ENCODE measurements around the gene CNTNAP5.

The CNTNAP5 gene

DNA sequence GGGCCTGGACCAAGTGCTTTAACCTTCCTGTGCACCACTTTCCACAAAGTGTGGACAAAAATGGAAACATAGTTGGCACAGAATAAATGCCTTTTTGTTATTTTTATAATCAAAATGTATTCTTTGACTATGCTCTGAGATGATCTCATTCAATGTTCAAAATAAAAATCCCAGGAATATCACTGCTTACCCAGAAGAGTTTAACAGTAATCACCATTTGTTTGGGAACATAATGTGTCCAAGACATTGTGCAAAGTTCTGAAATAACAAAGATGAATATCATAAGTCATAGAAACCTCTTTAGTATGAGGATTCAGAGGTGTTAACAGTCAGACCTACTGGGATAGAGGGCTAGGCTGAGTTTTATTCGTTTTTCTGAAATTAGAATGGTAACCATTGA lies 668.1 kb downstream of the CNTNAP5 start:
- DNase-seq (ENCODE audit: low read depth): no peak

DNA sequence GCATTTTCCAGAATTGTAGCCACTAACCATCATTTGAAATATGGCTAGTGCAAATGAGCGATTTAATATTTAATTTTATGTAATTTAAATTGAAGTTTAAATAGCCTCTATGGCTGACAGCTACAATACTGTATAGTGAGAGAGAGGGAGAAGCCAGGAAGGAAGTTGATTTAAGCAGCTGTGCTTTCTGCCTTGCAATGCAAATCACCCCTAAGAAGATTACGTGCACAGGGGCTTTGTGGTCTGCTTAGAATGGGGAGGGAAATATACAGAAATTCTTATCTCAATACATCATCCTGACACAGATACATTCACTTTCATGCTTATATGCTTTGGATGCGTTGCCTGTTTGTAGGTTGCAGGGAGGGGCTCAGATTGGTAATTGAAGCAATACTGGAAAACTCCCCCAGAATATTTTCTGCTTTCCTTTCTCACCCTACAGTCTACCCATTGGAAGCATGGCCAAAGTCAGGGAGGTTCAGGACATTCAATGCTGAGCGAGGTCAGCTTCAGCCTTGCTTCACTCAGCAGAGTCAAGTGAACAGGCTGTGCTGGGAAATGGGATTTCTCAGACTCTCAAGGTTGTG lies 674.0 kb downstream of the CNTNAP5 start:
- no peak for DNase-seq (ENCODE audit: low read depth)

DNA sequence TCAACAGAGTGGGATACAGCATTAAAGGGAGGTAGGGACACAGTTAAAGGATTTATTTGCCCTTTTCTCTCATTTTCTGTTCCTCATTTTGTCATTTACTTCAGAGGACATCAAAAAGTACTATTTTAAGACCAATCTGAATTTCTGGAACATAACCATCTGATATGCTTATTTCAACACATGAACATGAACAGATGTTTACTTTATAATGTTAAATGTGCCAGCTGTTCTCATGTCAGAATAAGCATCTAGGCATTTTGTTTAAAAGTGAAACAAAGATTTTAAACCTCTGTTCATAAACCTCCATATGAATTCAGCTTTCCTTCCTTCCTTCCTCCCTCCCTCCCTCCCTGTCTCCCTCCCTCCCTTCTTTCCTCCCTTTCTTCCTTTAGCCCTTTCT lies 677.7 kb downstream of the CNTNAP5 start:
- DNase-seq (ENCODE audit: low read depth): no peak

DNA sequence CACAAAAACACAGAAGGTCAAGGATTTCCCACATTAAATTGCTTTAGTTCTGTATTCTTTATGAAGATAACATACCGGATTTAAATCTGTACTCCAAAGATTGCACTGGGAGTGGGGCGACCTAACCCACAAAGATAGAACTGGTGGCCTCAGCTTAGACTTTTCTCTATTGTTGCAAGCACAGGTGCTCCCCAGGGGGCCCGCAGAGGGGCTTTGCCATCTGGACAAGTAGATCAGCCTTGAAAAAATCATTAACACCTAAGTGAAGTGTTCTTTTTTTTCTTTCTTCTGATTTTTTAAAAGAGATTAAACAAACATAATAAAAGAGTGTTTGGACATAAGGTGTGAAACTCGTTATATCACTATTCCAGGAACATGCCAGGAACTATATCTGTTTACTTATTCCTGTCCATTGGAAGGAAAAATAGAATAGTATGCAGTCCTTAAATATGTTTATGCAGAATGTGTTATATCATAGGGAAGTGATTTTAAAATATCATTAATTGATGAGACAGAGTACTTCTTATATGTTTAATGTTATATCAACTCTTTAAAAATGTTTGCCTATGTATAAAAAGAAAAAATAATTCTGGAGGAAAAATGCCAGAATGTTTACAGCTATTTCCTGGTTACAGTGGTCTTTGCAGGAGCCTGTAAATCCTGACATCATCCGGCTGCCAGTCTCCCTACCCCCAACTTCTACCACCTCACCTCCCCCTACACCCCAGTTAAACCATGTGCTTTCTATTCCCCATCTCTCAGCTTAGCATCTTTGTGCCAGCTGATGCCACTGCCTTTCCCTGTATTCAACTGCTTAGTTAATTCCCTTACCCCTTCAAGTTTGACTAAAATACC lies 679.2 kb downstream of the CNTNAP5 start:
- no peak for DNase-seq (ENCODE audit: low read depth)

DNA sequence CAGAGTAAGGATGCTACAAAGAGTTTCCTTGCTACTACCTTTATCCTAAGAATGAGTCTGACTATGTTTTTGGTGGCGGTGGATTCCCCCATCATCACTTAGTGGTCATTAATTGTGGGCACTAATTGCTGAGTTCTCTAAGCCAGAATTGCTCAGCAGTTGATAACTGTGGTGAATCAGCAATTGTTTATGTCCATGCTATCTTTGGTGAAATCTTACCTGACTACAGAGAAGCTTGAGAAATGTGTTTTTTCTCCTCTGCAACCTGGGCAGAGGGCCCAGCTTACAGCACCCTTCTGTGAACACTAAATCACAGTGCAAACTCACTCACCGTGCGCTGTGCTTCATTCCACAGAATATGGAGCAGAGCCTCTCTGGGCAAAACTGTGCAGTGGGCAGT lies 683.6 kb downstream of the CNTNAP5 start:
- DNase-seq (ENCODE audit: low read depth): no peak

DNA sequence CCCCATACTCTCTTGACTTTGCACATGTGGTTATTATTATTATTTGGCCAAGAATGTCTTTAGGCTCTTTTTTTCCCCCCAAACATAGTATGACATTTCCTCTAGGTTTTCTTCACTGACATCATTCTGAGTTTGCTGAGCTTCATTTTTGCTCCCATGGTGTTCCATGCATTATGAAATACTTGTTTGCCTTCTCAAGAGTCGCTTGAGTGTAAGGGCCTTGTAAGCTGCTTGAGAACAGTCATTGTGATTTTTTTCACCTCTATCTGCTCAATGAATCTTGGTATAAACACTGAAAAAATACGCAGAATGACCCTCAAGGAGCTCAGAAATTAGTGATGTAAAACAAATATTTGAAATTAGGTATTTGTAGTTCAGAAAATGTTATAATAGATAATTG lies 688.9 kb downstream of the CNTNAP5 start:
- no peak for DNase-seq (ENCODE audit: low read depth)

DNA sequence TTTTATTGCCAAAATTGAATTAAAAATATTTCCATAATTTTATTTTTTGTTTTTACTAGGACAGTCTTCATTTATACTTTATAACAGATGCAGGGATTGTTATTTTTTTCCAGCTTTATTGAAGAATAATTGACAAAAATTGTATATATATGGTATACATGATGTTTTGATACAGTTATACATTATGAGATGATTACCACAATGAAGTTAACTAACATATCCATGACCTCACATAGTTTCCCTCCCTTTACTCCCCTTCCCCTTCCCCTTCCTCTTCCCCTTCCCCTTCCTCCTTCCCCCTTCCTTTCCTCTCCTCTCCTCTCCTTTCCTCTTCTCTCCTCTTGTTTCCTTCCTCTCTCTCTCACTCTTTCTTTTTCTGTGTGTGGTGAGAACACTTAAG lies 700.1 kb downstream of the CNTNAP5 start:
- DNase-seq (ENCODE audit: low read depth): no peak

DNA sequence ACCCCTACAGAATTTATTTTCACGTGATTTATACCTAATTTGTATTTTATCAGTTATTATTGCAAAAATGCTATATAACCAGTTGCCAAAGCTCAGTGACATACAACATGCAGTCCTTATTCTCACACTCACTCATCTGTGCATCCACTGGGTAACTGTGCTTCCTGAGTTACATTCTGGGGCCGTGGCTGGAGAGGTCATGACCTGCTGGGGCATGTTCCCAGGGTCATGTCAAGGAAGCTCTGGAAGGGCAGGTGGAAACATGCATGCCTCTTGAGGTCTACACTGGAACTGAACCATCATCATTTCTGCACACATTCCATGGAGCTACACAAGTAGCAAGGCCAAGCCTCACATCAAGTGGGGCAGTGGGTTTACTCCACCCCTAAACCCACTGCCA lies 715.5 kb downstream of the CNTNAP5 start:
- DNase-seq (ENCODE audit: low read depth): no peak

DNA sequence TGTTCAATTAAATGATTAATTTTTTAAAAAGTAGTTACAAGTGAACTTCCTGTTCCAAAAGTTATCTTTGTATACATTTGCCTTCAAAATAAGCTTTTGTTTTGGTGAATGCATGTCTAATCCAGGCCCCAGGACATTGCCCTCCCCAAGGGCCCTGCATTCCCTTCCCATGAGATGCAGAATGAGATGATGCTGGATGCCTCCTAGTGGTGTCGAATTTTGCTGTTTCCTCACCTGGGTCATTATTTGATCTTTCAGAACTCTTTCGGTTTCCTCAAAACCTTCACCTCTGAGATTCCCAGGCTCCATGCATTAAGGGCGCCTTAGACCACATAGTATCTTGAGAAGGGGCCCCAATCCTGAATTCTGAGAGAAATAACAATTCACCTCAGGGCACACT lies 728.8 kb downstream of the CNTNAP5 start:
- no peak for DNase-seq (ENCODE audit: low read depth)

DNA sequence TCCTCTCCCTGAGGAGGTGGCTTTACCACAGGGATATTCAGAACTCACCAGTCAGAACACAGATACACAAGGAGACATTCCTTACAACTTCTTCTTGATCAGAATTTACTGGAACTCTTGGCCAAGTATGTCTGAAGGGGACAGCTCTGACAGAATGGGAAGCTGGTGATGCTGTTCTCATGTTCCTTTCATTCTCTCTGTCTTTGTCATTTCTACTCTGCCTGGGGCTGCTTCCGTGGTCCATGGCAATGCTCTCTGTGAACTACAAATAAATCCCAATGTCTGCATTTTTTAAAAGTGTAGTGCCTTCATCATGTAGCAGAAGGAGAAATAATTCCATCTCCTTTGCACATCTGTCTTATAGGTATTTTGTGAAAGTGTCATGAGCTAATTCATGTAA lies 730.3 kb downstream of the CNTNAP5 start:
- DNase-seq (ENCODE audit: low read depth): no peak

DNA sequence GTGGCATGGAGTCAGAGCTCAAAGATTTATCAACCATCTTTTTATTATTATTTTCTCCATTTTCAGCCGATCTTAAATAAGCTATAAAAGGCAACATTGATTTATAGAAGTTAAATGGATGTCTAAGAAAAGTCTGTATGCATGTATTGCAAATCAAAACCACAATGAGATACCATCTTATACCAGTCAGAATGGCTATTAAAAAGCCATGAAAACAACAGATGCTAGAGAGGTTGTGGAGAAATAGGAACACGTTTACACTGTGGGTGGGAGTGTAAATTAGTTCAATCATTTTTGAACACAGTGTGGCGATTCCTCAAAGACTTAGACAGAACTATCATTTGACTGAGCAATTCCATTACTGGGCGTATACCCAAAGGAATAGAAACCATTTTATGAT lies 731.0 kb downstream of the CNTNAP5 start:
- DNase-seq (ENCODE audit: low read depth): no peak

DNA sequence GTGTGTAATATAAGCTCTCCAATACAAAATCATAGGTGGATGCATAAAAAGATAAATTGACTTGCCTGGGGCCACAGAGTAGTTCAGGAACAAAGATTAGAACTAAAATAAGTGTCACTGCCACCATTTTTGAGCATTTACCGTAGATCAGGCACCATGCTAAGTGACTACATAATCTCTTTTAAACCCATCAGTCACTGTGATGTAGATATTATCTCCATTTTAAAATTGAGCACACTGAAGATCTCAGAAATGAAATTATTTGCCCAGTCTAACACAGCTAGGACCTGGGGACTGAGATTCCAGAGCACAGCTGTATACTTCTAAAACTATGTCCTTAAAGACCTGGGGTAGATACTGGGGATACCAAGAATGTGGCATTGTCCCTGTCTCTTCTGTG lies 737.3 kb downstream of the CNTNAP5 start:
- no peak for DNase-seq (ENCODE audit: low read depth)

DNA sequence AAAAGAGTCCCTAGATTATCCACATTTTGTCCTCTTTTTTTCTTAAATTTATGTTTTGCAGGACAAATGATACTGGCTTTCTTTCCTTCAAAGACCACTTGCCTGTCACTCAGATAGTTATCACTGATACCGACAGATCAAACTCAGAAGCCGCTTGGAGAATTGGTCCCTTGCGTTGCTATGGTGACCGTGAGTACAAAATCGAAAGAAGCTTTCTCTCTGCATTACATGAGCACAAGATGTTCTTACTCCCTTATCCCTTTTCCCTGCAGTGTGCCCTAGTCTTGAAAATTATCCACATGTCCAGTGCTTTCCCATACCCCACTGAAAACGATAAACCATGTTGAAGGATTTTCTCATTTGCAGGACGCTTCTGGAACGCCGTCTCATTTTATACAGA lies 738.5 kb downstream of the CNTNAP5 start:
- DNase-seq (ENCODE audit: low read depth): no peak

DNA sequence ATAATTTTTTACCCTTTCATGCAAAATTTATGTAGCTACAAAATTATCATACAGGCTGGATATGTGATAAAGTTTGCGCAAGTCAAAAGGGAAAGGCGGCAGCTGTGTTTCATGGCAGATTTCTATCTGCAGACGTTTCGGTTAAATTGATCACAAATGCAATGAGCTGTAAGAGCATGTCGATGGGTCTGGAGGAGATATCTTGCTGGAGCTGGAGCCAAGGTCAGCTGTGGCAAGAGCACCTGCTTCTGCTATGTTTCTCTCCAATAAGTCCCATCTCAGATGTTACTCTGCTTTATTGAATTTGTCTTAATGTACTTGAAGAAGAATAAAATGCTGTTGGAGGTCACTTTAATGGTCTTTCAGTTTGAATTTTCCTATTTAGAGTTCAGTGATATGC lies 749.7 kb downstream of the CNTNAP5 start:
- DNase-seq (ENCODE audit: low read depth): no peak

DNA sequence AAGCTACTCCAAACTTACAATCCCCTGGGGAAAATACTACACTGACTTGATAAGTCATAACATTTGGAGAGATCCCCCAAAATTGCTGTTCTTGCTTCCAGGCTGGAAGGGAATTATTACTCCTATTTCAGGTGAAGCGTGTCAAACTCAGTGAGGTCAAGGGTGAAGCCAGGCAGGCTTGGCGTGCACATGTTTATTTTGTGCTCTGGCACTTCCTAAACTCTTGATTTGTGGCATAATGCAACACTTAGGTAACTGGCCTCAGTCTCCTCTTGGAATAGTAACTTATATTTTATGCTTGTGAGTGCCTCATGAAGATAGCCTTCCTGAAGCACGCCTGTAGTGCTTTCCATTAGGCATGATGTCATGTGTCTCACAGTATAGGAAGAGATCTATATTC lies 751.2 kb downstream of the CNTNAP5 start:
- no peak for DNase-seq (ENCODE audit: low read depth)

DNA sequence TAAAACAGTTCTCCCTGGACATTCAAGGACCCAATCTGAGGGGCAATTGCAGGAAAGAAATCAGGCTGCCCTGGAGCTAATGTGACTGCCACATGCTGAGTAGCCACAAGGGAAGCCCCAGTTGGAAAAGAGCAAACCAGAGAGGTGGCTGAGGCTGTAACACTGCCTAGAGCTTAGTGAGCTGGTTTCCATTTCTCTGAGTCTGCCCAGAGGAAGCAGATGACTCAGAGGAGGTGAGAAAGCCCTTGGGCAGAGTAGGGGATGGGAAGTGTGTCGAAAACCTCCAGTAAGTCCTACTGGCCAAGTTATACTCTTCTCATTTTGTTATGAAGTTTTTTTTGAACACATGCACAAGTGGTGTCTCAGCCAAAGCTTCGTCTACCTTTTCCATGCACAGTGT lies 753.0 kb downstream of the CNTNAP5 start:
- no peak for DNase-seq (ENCODE audit: low read depth)

DNA sequence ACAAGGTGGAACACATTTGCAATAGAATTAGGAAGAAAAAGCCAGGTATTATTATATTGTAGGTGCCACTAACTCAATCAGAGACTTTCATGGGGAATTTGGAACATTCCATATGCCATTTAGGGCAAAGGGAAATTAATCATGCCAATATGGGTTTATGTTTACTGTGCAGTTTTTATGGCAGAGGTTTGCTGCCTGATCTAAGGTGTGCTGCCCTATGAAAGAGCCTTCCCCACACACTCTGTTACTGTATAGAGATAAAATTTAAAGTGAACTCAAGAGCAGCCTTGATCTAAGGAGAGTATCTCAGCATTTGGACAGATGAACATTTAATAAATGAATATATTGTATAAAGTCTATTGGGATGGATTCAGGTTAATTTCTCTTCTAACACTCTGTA lies 771.6 kb downstream of the CNTNAP5 start:
- no peak for DNase-seq (ENCODE audit: low read depth)

DNA sequence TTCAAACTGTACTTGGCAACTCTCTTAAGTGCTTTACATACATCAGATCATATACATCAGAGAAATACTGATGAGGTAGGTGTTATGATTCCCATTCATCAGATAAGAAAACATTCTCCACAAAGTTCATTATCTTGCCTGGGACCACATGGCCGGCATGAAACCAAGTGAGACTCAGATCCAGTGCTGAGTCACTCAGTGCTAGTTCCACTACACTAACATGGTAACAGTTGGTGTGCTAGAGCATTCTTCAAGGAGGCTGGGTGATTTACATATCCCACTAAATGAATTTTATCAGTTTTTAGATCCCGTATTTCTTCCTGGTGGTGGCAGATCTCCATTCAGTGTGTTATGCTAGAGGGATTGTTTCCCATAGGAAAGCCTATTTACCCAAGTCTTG lies 772.0 kb downstream of the CNTNAP5 start:
- DNase-seq (ENCODE audit: low read depth): no peak

DNA sequence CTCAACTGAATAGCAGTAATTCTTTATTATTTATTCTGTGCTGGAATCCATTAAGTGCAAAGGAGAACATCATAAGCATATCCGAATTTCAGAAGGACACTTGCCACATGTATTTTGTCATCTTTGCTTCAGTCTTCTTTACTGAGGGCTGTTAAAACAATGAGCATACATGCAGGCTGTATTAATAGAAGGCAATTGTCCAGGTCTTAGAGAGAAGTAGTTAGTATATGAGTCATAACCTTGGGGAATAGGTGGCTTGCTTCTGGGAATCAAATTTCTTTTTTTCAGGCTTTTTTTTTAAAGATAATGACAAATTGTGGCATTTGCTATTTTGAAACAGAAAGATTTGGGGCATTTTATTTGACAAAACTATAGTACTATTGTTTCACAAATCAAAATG lies 773.5 kb downstream of the CNTNAP5 start:
- no peak for DNase-seq (ENCODE audit: low read depth)

DNA sequence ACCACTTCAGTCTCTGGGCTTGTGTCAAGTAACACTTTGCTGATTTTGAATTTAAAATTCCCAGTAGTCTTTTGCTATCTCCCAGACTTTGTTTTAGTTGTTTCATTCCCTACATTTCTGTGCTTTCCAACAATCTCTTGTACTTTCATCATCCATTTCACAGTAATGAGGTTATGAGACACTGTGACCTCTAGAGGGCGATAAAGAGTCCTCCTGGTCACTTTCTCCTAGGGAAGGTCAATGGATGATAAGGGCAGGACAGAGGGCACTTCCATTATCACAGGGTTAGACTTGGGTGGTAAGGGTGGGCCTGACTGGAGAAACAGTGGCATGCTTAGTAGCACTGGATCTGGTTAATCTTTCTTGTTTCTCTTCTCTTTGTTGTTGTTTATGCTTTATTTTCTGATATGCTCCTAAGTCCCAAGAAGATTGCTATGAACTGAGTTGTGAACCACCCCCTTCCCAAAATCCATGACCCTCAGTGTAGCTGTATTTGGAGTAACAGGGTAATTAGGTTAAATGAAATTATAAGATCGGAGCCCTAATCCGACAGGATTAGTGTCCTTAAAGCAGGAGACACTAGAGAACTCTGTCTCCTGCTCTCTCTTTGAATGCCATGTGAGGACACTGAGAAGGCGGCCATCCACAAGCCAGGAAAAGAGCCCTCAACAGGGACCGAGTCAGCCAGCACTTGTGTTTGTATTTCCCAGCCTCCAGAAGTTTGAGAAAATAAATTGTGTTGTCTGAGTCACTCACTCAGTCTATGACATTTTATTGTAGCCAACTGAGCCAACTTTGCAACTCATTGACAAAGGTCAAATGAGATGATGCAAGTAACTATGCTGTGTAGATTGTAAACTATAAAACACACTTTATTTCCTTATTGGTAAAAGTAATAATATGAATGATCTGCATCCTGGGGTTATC lies 779.2 kb downstream of the CNTNAP5 start:
- no peak for DNase-seq (ENCODE audit: low read depth)

DNA sequence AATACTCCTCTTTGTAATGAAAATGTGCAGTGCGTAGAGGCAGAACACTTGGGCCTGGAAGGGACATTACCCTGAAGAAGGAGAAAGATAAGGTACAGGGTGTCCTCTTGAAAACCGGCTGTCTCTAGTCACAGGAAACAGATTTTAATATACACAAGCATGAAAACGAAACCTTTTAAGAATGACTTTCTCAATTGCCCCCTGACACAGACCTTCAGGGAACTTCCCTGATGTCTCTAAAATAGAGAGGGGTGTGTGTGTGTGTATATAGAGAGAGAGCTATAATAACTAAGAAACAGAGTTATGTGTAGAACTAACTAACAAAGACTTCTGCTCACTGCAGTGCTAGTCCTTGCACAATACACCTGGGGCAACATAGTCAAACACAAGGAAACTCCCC lies 780.0 kb downstream of the CNTNAP5 start:
- no peak for DNase-seq (ENCODE audit: low read depth)

DNA sequence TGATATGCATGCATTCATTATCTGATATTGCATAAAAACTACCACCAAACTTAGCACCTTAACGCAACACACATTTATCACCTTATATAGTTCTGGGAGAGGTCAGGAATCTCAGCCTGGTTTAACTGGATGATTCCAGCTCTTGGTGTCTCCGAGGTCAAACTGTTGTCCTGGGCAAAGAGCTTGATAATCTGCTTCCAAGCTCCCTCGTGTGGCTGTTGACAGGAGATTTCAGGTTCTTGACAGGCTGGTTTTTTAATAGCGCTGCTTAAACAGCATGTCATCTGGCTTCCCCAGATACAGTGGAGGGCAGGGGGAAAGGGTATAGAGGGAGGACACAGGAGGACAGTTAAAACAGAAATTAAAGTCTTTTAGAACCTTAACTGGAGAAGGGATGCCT lies 785.0 kb downstream of the CNTNAP5 start:
- no peak for DNase-seq (ENCODE audit: low read depth)

All from stimulated activated CD8-positive, alpha-beta memory T cell treated with anti-CD3 and anti-CD28 coated beads, Interleukin-15, amount 100 ng/mL, for 1 hour (primary cell).